Stomach (tissue), 9 donors: Measurements from ENCODE around the gene CBARP. TPM values are rescaled to one million over a fixed set of nuclear protein-coding genes. Genes with fewer than 3 reads are reported as not detected.

ENCODE experiments used
- DNase-seq, 2 donors: peaks; one replicate each; pipeline versions ENCODE4 v3.0.0 to v3.0.0-alpha.2; 2013 to 2019
- H3K27ac ChIP-seq, 5 donors: fragments of 200-600 bp in 4 of 5; sonication (generic) in 4 of 5; one replicate each; pipeline ENCODE4 v1.5.1; 2013 to 2019; ENCODE audit warnings: mild to moderate bottlenecking in 1 of 5, moderate library complexity in 1 of 5
- H3K27me3 ChIP-seq, 3 donors: fragments of 200-600 bp; sonication (generic); one replicate each; pipeline ENCODE4 v1.5.1; 2017 to 2019; ENCODE audit warnings: mixed run types in 1 of 3
- H3K36me3 ChIP-seq, 4 donors: fragments of 200-600 bp; sonication (generic); 1 replicate in 3 of 4; 2 replicates in 1 of 4; pipeline ENCODE4 v1.5.1; 2016 to 2019
- H3K4me1 ChIP-seq, 4 donors: fragments of 200-600 bp; sonication (generic); one replicate each; pipeline ENCODE4 v1.5.1; 2016 to 2019
- H3K4me3 ChIP-seq, 4 donors: fragments of 200-600 bp; sonication (generic) in 3 of 4; one replicate each; pipeline ENCODE4 v1.5.1; 2016 to 2019; ENCODE audit warnings: mild to moderate bottlenecking in 1 of 4
- H3K9me3 ChIP-seq, 4 donors: fragments of 200-600 bp; sonication (generic); one replicate each; pipeline ENCODE4 v1.5.1; 2016 to 2019
- EP300 ChIP-seq: sonication (generic); formaldehyde crosslinking; IDR thresholded peaks from one replicate; pipeline ENCODE4 v1.6.1; 2017; ENCODE audit warnings: antibody characterized with exemption
- POLR2A ChIP-seq, 4 donors: fragments of 450-650 bp; IDR thresholded peaks; one replicate each; pipeline ENCODE4 v1.6.1; 2016; ENCODE audit warnings: antibody characterized with exemption in 4 of 4, control low read depth in 2 of 4, mild to moderate bottlenecking in 1 of 4, moderate library complexity in 1 of 4
- POLR2AphosphoS5 ChIP-seq, 3 donors: sonication (generic); formaldehyde crosslinking; IDR thresholded peaks; one replicate each; pipeline ENCODE4 v1.6.1; 2016; ENCODE audit warnings: antibody characterized with exemption in 3 of 3
- WGBS, 5 donors: extraction: QIAGEN DNeasy Blood & Tissue Kit in 3 of 5; methylation state at CpG; one replicate each; pipeline versions ENCODE4 v1.1.5 to v1.1.7; 2013 to 2018; 5-methylcytosine and 5-hydroxymethylcytosine counted together
- intact Hi-C: fragments of 100-400 bp; cut with DNase I; formaldehyde crosslinking; loops from one replicate; pipeline ENCODE4 v1.15.1; 2023; ENCODE audit warnings: low total_unique reads
- polyA plus RNA-seq, 3 donors: library from polyadenylated mRNA; stranded (reverse); fragments of 200-250 nt; gene quantifications; one replicate each; pipeline ENCODE4 v1.2.3, GENCODE V29; 2013
- total RNA-seq, 5 donors: library from RNA; depleted of rRNA; stranded (reverse); fragments of >200 nt; gene quantifications; one replicate each; pipeline versions ENCODE4 v1.1.0 to v1.2.3, GENCODE V29; 2014 to 2016
- TF ChIP-seq, protein P1 (sequence below), 7 experiments: fragments of 450-650 bp in 4 of 7; fragments of 200-600 bp in 3 of 7; sonication (generic) in 3 of 7; IDR thresholded peaks; one replicate each; pipeline ENCODE4 v1.5.1; 2016 to 2019; ENCODE audit warnings: antibody characterized with exemption in 7 of 7, control low read depth in 2 of 7, mild to moderate bottlenecking in 1 of 7
- donor health status: healthy with polysubstance abuse.
- donor health status: Bipolar disorder and iron deficiency.
- donor health status: healthy.

CBARP gene
- total and polyA plus RNA-seq, 8 donors: 0.19 to 8.9 (median 0.78) TPM; not detected in 4

DNA sequence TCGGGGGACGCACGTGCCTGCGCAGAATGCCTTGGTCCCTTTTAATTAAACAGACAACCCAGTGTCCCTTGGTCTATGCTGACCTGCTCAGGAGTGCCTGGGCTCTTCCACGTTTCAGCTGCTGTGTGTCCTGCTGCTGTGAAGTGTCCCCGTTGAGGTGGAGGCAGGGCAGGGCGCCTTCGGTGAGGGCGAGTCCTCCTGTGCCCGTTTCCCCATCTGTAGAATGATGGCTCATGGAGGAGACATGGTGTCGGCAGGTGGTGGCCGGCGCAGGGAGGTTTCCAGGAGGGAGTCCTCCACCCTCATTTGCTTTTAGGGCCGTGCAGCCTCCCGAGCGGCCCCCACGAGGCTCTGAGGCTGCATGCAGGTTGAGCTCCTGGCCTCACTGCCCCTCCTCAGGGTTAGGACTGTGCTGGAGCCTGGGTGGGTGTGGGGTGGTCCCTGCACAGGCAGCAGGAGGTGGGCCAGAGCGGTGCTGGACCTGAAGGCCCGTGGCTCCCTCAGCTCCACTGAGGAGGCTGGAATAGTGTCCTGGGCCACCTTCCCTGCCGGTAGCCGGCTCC lies 23.4 kb downstream of the CBARP start:
- WGBS, 5 donors: 24 to 53% (median 50%) methylated on average over 10 to 21 of the region's 21 CpGs
- no peak for DNase-seq

DNA sequence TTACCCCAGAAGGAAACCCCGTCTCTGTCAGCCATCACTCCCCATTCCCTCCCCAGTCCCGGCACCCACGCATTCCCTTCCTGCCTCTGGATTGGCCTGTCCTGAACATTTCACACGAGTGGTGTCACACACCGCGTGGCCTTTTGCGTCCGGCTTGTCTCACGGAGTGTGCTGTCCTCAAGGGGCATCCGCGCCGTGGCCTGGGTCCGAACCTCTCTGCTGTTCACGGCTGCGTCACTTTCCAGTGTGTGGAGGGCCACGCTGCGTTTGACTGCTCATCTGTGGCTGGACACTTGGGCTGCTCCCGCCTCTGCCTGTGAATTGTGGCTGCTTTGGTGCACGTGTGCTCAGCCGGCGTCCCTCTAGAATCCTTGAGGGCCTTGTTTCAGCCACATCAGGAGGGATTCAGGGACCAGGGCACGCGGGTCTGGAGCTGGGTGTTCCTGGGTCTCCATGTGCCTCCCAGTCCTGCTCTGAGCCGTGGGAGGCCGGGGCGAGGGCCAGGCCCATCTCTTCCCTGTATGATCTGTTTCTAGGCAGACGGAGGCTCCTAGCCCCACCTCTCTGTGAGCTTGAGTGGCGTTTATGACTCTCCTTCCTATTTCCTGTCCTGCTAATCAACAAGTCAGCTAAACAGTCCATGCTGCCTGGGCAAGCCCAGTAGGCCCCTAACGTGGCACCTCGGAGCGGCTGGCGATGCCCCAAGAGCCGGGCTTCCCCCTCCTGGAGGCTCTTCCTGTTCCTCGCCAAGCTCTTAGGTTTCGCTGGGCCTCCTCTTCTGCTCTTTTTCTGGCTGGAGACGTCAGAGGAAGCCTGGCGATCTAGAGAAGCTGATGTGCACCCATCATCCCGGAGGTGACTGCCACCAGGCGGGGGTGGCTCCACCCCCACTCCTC lies 24.2 kb downstream of the CBARP start:
- intact Hi-C loops: no loop called here
- peaks cover 68 to 100% (median 91%) of the 10 kb centered on the region in 4 donors for H3K4me1 ChIP-seq
- H3K27ac ChIP-seq: peak overlapping the region; percentile 57 to 89 (median 88)
- no peaks in the 10 kb centered on the region for H3K9me3 ChIP-seq
- 48 to 59% (median 56%) methylated on average over 33 to 39 of the region's 39 CpGs for WGBS, 5 donors
- H3K36me3 ChIP-seq: peaks cover 5 to 17% (median 13%) of the 10 kb centered on the region in 4 donors
- no peak for TF ChIP-seq EP300
- no peak for TF ChIP-seq POLR2A (IDR thresholded peaks at IDR 0.05)
- TF ChIP-seq, protein P1, sequence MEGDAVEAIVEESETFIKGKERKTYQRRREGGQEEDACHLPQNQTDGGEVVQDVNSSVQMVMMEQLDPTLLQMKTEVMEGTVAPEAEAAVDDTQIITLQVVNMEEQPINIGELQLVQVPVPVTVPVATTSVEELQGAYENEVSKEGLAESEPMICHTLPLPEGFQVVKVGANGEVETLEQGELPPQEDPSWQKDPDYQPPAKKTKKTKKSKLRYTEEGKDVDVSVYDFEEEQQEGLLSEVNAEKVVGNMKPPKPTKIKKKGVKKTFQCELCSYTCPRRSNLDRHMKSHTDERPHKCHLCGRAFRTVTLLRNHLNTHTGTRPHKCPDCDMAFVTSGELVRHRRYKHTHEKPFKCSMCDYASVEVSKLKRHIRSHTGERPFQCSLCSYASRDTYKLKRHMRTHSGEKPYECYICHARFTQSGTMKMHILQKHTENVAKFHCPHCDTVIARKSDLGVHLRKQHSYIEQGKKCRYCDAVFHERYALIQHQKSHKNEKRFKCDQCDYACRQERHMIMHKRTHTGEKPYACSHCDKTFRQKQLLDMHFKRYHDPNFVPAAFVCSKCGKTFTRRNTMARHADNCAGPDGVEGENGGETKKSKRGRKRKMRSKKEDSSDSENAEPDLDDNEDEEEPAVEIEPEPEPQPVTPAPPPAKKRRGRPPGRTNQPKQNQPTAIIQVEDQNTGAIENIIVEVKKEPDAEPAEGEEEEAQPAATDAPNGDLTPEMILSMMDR (IDR thresholded peaks at IDR 0.05): no peak
- H3K27me3 ChIP-seq: no peaks in the 10 kb centered on the region
- H3K4me3 ChIP-seq: no peak overlapping the region
- peak; percentile 73 to 80 for DNase-seq

More for the DNA sequence above, 23.4 kb downstream of the CBARP start:
- Histone ChIP-seq H3K4me1 (peaks cover 62 to 98% (median 90%) of the 10 kb centered on the region in 4 donors), H3K4me3 (no peak overlapping the region), H3K9me3 (no peaks in the 10 kb centered on the region), H3K27ac (peak overlapping the region; percentile 57 to 89 (median 88)), H3K27me3 (no peaks in the 10 kb centered on the region), H3K36me3 (peaks cover 5 to 17% (median 15%) of the 10 kb centered on the region in 4 donors)
- TF ChIP-seq EP300: no peak
- no peak for TF ChIP-seq POLR2A (IDR thresholded peaks at IDR 0.05)
- no peak for TF ChIP-seq POLR2AphosphoS5 (IDR thresholded peaks at IDR 0.05)
- TF ChIP-seq, protein P1 (IDR thresholded peaks at IDR 0.05): no peak
- intact Hi-C loops: no loop called here

- peaks cover 66 to 99% (median 91%) of the 10 kb centered on the region in 4 donors for H3K4me1 ChIP-seq
- peak overlapping the region; percentile 33 to 90 (median 63) for H3K27ac ChIP-seq
- TF ChIP-seq, protein P1 (IDR thresholded peaks at IDR 0.05): no peak
- no peak for TF ChIP-seq EP300
- no peak for TF ChIP-seq POLR2A (IDR thresholded peaks at IDR 0.05)
- TF ChIP-seq POLR2AphosphoS5 (IDR thresholded peaks at IDR 0.05): no peak
- intact Hi-C loops: no loop called here
- no peaks in the 10 kb centered on the region for H3K9me3 ChIP-seq
- no peak overlapping the region for H3K4me3 ChIP-seq
- peak; percentile 64 to 65 for DNase-seq
- H3K36me3 ChIP-seq: peaks cover 5 to 15% (median 11%) of the 10 kb centered on the region in 4 donors
- 60 to 79% (median 77%) methylated on average over 32 to 33 of the region's 33 CpGs for WGBS, 5 donors
- no peaks in the 10 kb centered on the region for H3K27me3 ChIP-seq
These were observed 26.1 kb downstream of the CBARP start for GRCh38 chr19:1211494-1212234.

GRCh38 chr19:1210227-1210538 lies 27.6 kb downstream of the CBARP start:
- H3K4me3 ChIP-seq: peak overlapping the region in 1 of 4 donors; percentile 13
- peaks cover 5 to 10% (median 9%) of the 10 kb centered on the region in 4 donors for H3K36me3 ChIP-seq
- no peak for DNase-seq
- TF ChIP-seq, protein P1 (IDR thresholded peaks at IDR 0.05): no peak
- TF ChIP-seq EP300: no peak
- no peak for TF ChIP-seq POLR2AphosphoS5 (IDR thresholded peaks at IDR 0.05)
- TF ChIP-seq POLR2A (IDR thresholded peaks at IDR 0.05): no peak
- intact Hi-C loops: no loop called here
- H3K27ac ChIP-seq: peak overlapping the region; percentile 11 to 90 (median 86)
- 80 to 95% (median 93%) methylated on average over 13 of the region's 13 CpGs for WGBS, 5 donors
- H3K9me3 ChIP-seq: no peaks in the 10 kb centered on the region
- H3K27me3 ChIP-seq: no peaks in the 10 kb centered on the region
- peaks cover 55 to 86% (median 81%) of the 10 kb centered on the region in 4 donors for H3K4me1 ChIP-seq
